HepG2 (cell line): ENCODE measurements around the gene ENTREP1. TPM values are rescaled to one million over a fixed set of nuclear protein-coding genes. Genes with fewer than 3 reads are reported as not detected.

Source experiments
- ATAC-seq: fragments of 200-7000 bp; cut with Tn5 transposase; 3 replicates; pipeline ENCODE4 v1.9.1; 2020; ENCODE audit warnings: mild to moderate bottlenecking, moderate library complexity
- BruUV-seq: library from RNA; stranded (reverse); fragments of 400-500 nt; replicated peaks from 2 replicates; lab custom pipeline; 2021; lab: Mats Ljungman, UMichigan
- CTCF ChIA-PET: fragments of 300-600 bp; formaldehyde crosslinking; extraction: SDS; loops from one replicate; lab custom pipeline; 2021; ENCODE audit warnings: low total read pairs, inconsistent platforms, low intra/inter-chr PET ratio; lab: Yijun Ruan, JAX
- POLR2A ChIA-PET: fragments of 350-600 bp; sonication (Branson Sonifier 250); formaldehyde crosslinking; loops from one replicate; lab custom pipeline; 2020; ENCODE audit warnings: antibody characterized with exemption, inconsistent platforms; lab: Yijun Ruan, JAX
- DNase-seq: peaks from one replicate; pipeline ENCODE4 v3.0.0-alpha.2; 2015; ENCODE audit warnings: low spot score
- FAIRE-seq: peaks from 3 replicates; lab custom pipeline; 2011; peaks lifted over from hg19 to GRCh38; lab: Jason Lieb, UNC
- H2AFZ ChIP-seq: one replicate; pipeline ENCODE4 v1.6.1; 2011; ENCODE audit warnings: low read length, inconsistent platforms
- H3K27ac ChIP-seq: fragments of 300-600 bp; 3 replicates; pipeline ENCODE4 v1.8.0; 2011; ENCODE audit warnings: mixed run types, mild to moderate bottlenecking, mixed read lengths, low read length, inconsistent platforms; ENCODE audit not compliant: insufficient read depth; ENCODE audit errors: extremely low read length
- H3K27me3 ChIP-seq, 2 experiments: fragments of 200-600 bp in 1 of 2; 2 replicates in 1 of 2; 3 replicates in 1 of 2; pipeline versions ENCODE4 v1.6.0 to v1.8.0; 2011; ENCODE audit warnings: low read length in 2 of 2, mild to moderate bottlenecking in 2 of 2, moderate library complexity in 2 of 2, inconsistent platforms in 1 of 2; ENCODE audit not compliant: insufficient read depth in 2 of 2, control insufficient read depth in 1 of 2
- H3K36me3 ChIP-seq, 2 experiments: fragments of 200-600 bp in 1 of 2; replicated peaks in 1 of 2; 2 replicates in 1 of 2; 3 replicates in 1 of 2; pipeline versions ENCODE4 v1.5.1 to v1.8.0; 2011; ENCODE audit warnings: low read length in 2 of 2, inconsistent platforms in 1 of 2; ENCODE audit not compliant: insufficient read depth in 2 of 2, control insufficient read depth in 1 of 2
- H3K4me1 ChIP-seq: 2 replicates; pipeline ENCODE4 v1.5.1; 2012; ENCODE audit warnings: low read length, inconsistent platforms; ENCODE audit not compliant: insufficient read depth
- H3K4me2 ChIP-seq: 2 replicates; pipeline ENCODE4 v1.6.0; 2011; ENCODE audit warnings: low read depth, low read length, inconsistent platforms
- H3K4me3 ChIP-seq, 3 experiments: fragments of 200-600 bp in 1 of 3; sonication (generic), shearing (Covaris generic) in 1 of 3; replicated peaks in 1 of 3; 2 replicates each; pipeline ENCODE4 v1.5.1; 2011 to 2016; ENCODE audit warnings: low read length in 3 of 3, inconsistent platforms in 2 of 3, low read depth in 2 of 3, mild to moderate bottlenecking in 2 of 3, control low read depth in 1 of 3, mixed read lengths in 1 of 3; ENCODE audit not compliant: insufficient read depth in 1 of 3
- H3K79me2 ChIP-seq: one replicate; pipeline ENCODE4 v1.6.1; 2011; ENCODE audit warnings: low read length, inconsistent platforms; ENCODE audit not compliant: insufficient read depth
- H3K9ac ChIP-seq: 2 replicates; pipeline ENCODE4 v1.6.0; 2011; ENCODE audit warnings: mild to moderate bottlenecking, low read depth, low read length, inconsistent platforms; ENCODE audit not compliant: insufficient read depth
- H3K9me3 ChIP-seq: 2 replicates; pipeline ENCODE4 v1.5.1; 2012; ENCODE audit warnings: mild to moderate bottlenecking, low read length
- H4K20me1 ChIP-seq: 2 replicates; pipeline ENCODE4 v1.6.0; 2011; ENCODE audit warnings: inconsistent platforms, mild to moderate bottlenecking, low read length, moderate library complexity; ENCODE audit not compliant: insufficient read depth
- ATAD3A ChIP-seq: sonication (generic); formaldehyde crosslinking; IDR thresholded peaks from 2 replicates; pipeline ENCODE4 v1.4.0; 2020; ENCODE audit warnings: missing genetic modification reagents
- GATAD2A ChIP-seq: IDR thresholded peaks from 2 replicates; pipeline ENCODE4 v1.6.1; 2016
- HOXA9 ChIP-seq: sonication (generic); formaldehyde crosslinking; IDR thresholded peaks from 2 replicates; pipeline ENCODE4 v1.8.1; 2022; ENCODE audit warnings: missing genetic modification reagents, mild to moderate bottlenecking, moderate library complexity, borderline replicate concordance
- KLF12 ChIP-seq: sonication (generic); formaldehyde crosslinking; IDR thresholded peaks from 2 replicates; pipeline ENCODE4 v1.4.0; 2020; ENCODE audit warnings: missing genetic modification reagents, borderline replicate concordance
- KLF16 ChIP-seq, 2 experiments: sonication (generic) in 1 of 2; formaldehyde crosslinking in 1 of 2; IDR thresholded peaks; 2 replicates each; pipeline versions ENCODE4 v1.6.1 to v1.8.0; 2016 to 2023; ENCODE audit warnings: missing genetic modification reagents in 2 of 2, missing compliant biosample characterization in 1 of 2
- KMT2A ChIP-seq: sonication (generic); formaldehyde crosslinking; IDR thresholded peaks from 2 replicates; pipeline ENCODE4 v1.4.0; 2020; ENCODE audit warnings: missing genetic modification reagents
- NFKB2 ChIP-seq: sonication (generic); formaldehyde crosslinking; IDR thresholded peaks from 2 replicates; pipeline ENCODE4 v1.4.0; 2020; ENCODE audit warnings: missing genetic modification reagents, borderline replicate concordance
- PITX1 ChIP-seq: sonication (generic); formaldehyde crosslinking; IDR thresholded peaks from 2 replicates; pipeline ENCODE4 v1.5.1; 2020; ENCODE audit warnings: mild to moderate bottlenecking, missing genetic modification reagents
- RORA ChIP-seq: sonication (generic); formaldehyde crosslinking; IDR thresholded peaks from 2 replicates; pipeline ENCODE4 v1.5.0; 2020; ENCODE audit warnings: mild to moderate bottlenecking, missing genetic modification reagents, moderate library complexity
- RXRA ChIP-seq: sonication (generic); formaldehyde crosslinking; IDR thresholded peaks from 2 replicates; pipeline ENCODE4 v1.5.1; 2020; ENCODE audit warnings: missing genetic modification reagents
- SP1 ChIP-seq, 2 experiments: fragments of 450-650 bp in 1 of 2; sonication (generic) in 1 of 2; formaldehyde crosslinking in 1 of 2; IDR thresholded peaks; 2 replicates each; pipeline versions ENCODE4 v1.4.0 to v1.6.1; 2016 to 2020; ENCODE audit warnings: missing genetic modification reagents in 1 of 2
- TMF1 ChIP-seq: sonication (generic); formaldehyde crosslinking; IDR thresholded peaks from 2 replicates; pipeline ENCODE4 v1.8.1; 2022; ENCODE audit warnings: low read depth, missing genetic modification reagents
- TOE1 ChIP-seq: sonication (generic); formaldehyde crosslinking; IDR thresholded peaks from 2 replicates; pipeline ENCODE4 v1.4.0; 2020; ENCODE audit warnings: mild to moderate bottlenecking, missing genetic modification reagents
- ZEB1 ChIP-seq: IDR thresholded peaks from 2 replicates; pipeline ENCODE4 v1.6.1; 2012; ENCODE audit warnings: mild to moderate bottlenecking, low read depth, inconsistent platforms; ENCODE audit not compliant: insufficient replicate concordance
- ZNF251 ChIP-seq: sonication (generic); formaldehyde crosslinking; IDR thresholded peaks from 2 replicates; pipeline ENCODE4 v1.9.0; 2021; ENCODE audit warnings: mild to moderate bottlenecking, missing genetic modification reagents
- ZNF326 ChIP-seq: sonication (generic); formaldehyde crosslinking; IDR thresholded peaks from 2 replicates; pipeline ENCODE4 v1.4.0; 2020; ENCODE audit warnings: missing genetic modification reagents, borderline replicate concordance
- ZNF510 ChIP-seq: sonication (generic); formaldehyde crosslinking; IDR thresholded peaks from 2 replicates; pipeline ENCODE4 v1.4.0; 2020; ENCODE audit warnings: low read depth, mild to moderate bottlenecking, missing genetic modification reagents
- ZNF564 ChIP-seq: sonication (generic); formaldehyde crosslinking; IDR thresholded peaks from 2 replicates; pipeline ENCODE4 v1.8.1; 2023; ENCODE audit warnings: mild to moderate bottlenecking, missing genetic modification reagents
- ZNF768 ChIP-seq: sonication (generic); formaldehyde crosslinking; IDR thresholded peaks from 2 replicates; pipeline ENCODE4 v1.4.0; 2020; ENCODE audit warnings: missing genetic modification reagents
- whole genome bisulfite sequencing: methylation state at CpG from one replicate; pipeline ENCODE4 v1.1.6; 2017; ENCODE audit warnings: low lambda C conversion rate; 5-methylcytosine and 5-hydroxymethylcytosine counted together
- in situ Hi-C: cut with HindIII; loops from 2 replicates; pipeline ENCODE4 v1.10.0; 2017; ENCODE audit warnings: low pct_unique_long_range_greater_than_20kb; ENCODE audit not compliant: extremely low pct_ligation_motif_present
- intact Hi-C: fragments of 100-400 bp; cut with micrococcal nuclease; formaldehyde crosslinking; loops from one replicate; pipeline ENCODE4 v1.10.0; 2022; ENCODE audit not compliant: unreplicated experiment
- polyA plus RNA-seq, 8 experiments: library from polyadenylated mRNA; depleted of rRNA in 3 of 8; stranded (reverse) in 7 of 8; unstranded in 1 of 8; fragments of >200 nt; fragmentation: Illumina TruSeq in 4 of 8; extraction: Trizol in 4 of 8; gene quantifications; 2 replicates each; pipeline versions ENCODE4 v1.2.1 to v1.2.3, GENCODE V29; 2011 to 2016; ENCODE audit warnings: low read depth in 4 of 8, missing spikeins in 1 of 8, mixed read lengths in 1 of 8; ENCODE audit not compliant: insufficient read depth in 1 of 8
- total RNA-seq, 5 experiments: library from RNA; depleted of rRNA; stranded (reverse); fragments of >200 nt; fragmentation: Illumina TruSeq; extraction: Trizol; gene quantifications; 2 replicates each; pipeline ENCODE4 v1.2.3, GENCODE V29; 2016; ENCODE audit warnings: low read depth in 1 of 5

ENTREP1 gene
- total and polyA plus RNA-seq, 2 of the 13 experiments (the other 11 are each of a cell fraction or from before 2014, with no cell fraction given) = not detected

GRCh38 chr9:69340631-69341030, 15.6 kb downstream of the ENTREP1 start:
- ATAC-seq (no peak), FAIRE-seq (no peak), DNase-seq (no peak)
- H2AFZ ChIP-seq = no peak overlapping the region
- WGBS = 3% methylated on average over 3 of the region's 3 CpGs
- POLR2A ChIA-PET = no interaction called here
- in situ Hi-C loops = no loop called here
- intact Hi-C loops = no loop called here
- no peaks in the 10 kb centered on the region for H3K36me3 ChIP-seq
- no peaks in the 10 kb centered on the region for H3K9me3 ChIP-seq
- CTCF ChIA-PET = no interaction called here
- no peak overlapping the region for H3K4me3 ChIP-seq
- no peaks in the 10 kb centered on the region for H3K79me2 ChIP-seq
- H3K4me1 ChIP-seq = no peaks in the 10 kb centered on the region
- TF ChIP-seq KLF12 (CRISPR knock-in tag) (no peak), HOXA9 (no peak)
- no TSS peak for BruUV-seq
- no peak overlapping the region for H3K9ac ChIP-seq
- no peaks in the 10 kb centered on the region for H3K27me3 ChIP-seq
- H3K4me2 ChIP-seq = no peak overlapping the region
- no peaks in the 10 kb centered on the region for H4K20me1 ChIP-seq
- no peak overlapping the region for H3K27ac ChIP-seq

- BruUV-seq = no TSS peak
- DNase-seq = no peak
- H4K20me1 ChIP-seq = no peaks in the 10 kb centered on the region
- no peak for FAIRE-seq
- H3K9me3 ChIP-seq = no peaks in the 10 kb centered on the region
- CTCF ChIA-PET = no interaction called here
- no peak overlapping the region for H2AFZ ChIP-seq
- no peaks in the 10 kb centered on the region for H3K79me2 ChIP-seq
- no peak overlapping the region for H3K4me2 ChIP-seq
- intact Hi-C loops = no loop called here
- no peaks in the 10 kb centered on the region for H3K36me3 ChIP-seq
- H3K27me3 ChIP-seq = no peaks in the 10 kb centered on the region; a peak in 1 of 5 replicates
- no peaks in the 10 kb centered on the region for H3K4me1 ChIP-seq
- WGBS = 0% methylated on average over 1 of the region's 1 CpG
- ATAC-seq = no peak
- POLR2A ChIA-PET = no interaction called here
- no peak overlapping the region for H3K9ac ChIP-seq
- no peak overlapping the region for H3K4me3 ChIP-seq
- H3K27ac ChIP-seq = no peak overlapping the region
- in situ Hi-C loops = no loop called here
- TF ChIP-seq ZNF251 (CRISPR knock-in tag) (no peak), TOE1 (no peak), RXRA (CRISPR knock-in tag) (no peak), RORA (CRISPR knock-in tag) (no peak), TMF1 (CRISPR knock-in tag) (no peak), PITX1 (CRISPR knock-in tag) (no peak), SP1 (IDR thresholded peaks at IDR 0.05) (no peak), SP1 (CRISPR knock-in tag; IDR thresholded peaks at IDR 0.05) (no peak), ZNF564 (CRISPR knock-in tag) (no peak), KLF16 (CRISPR knock-in tag; IDR thresholded peaks at IDR 0.05) (no peak), ZEB1 (no peak), KMT2A (no peak), ZNF510 (CRISPR knock-in tag) (no peak), ZNF768 (CRISPR knock-in tag) (no peak), NFKB2 (CRISPR knock-in tag) (no peak), ATAD3A (no peak), ZNF326 (CRISPR knock-in tag) (no peak), GATAD2A (CRISPR knock-in tag) (no peak)
These were observed 17.8 kb downstream of the ENTREP1 start for GRCh38 chr9:69342769-69343168.
